Vagina (tissue), 2 donors: ENCODE results near the gene LSM3.

Experiments used
- POLR2A ChIP-seq, 2 donors: fragments of 450-650 bp; IDR thresholded peaks; one replicate each; pipeline ENCODE4 v1.6.1; 2017; ENCODE audit warnings: antibody characterized with exemption in 2 of 2, mild to moderate bottlenecking in 2 of 2, moderate library complexity in 2 of 2
- TF ChIP-seq, protein P1 (sequence below), 3 experiments: fragments of 450-650 bp in 2 of 3; fragments of 200-600 bp in 1 of 3; sonication (generic) in 1 of 3; IDR thresholded peaks; one replicate each; pipeline ENCODE4 v1.5.1; 2017 to 2019; ENCODE audit warnings: antibody characterized with exemption in 3 of 3, mild to moderate bottlenecking in 2 of 3, moderate library complexity in 2 of 3

DNA sequence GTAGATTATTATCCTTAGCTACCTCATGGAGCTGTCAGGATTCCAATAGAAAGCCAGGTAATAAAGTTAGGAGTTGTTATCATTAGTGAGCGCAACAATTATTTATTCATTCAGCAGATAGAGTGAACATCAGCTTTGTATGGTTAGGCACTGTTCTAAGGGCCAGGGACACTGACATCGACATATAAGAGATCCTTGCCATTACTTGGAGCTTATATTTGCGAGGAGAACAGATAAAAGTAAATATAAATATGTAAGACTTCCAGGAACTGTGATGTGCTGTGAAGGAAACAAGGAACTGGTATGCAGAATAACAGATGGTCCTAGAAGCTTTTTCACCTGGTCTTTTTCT, 473 bp downstream of the LSM3 start:
- no peak for TF ChIP-seq POLR2A (IDR thresholded peaks at IDR 0.05)
- TF ChIP-seq, protein P1, sequence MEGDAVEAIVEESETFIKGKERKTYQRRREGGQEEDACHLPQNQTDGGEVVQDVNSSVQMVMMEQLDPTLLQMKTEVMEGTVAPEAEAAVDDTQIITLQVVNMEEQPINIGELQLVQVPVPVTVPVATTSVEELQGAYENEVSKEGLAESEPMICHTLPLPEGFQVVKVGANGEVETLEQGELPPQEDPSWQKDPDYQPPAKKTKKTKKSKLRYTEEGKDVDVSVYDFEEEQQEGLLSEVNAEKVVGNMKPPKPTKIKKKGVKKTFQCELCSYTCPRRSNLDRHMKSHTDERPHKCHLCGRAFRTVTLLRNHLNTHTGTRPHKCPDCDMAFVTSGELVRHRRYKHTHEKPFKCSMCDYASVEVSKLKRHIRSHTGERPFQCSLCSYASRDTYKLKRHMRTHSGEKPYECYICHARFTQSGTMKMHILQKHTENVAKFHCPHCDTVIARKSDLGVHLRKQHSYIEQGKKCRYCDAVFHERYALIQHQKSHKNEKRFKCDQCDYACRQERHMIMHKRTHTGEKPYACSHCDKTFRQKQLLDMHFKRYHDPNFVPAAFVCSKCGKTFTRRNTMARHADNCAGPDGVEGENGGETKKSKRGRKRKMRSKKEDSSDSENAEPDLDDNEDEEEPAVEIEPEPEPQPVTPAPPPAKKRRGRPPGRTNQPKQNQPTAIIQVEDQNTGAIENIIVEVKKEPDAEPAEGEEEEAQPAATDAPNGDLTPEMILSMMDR (IDR thresholded peaks at IDR 0.05), result no peak
